ENCODE measurements around the gene MAP3K12. TPM values are rescaled to one million over a fixed set of nuclear protein-coding genes. Genes with fewer than 3 reads are reported as not detected.

Gene MAP3K12
- total and polyA plus RNA-seq, 2 experiments from 2014 or later = 10.0 to 16.0 TPM

DNA sequence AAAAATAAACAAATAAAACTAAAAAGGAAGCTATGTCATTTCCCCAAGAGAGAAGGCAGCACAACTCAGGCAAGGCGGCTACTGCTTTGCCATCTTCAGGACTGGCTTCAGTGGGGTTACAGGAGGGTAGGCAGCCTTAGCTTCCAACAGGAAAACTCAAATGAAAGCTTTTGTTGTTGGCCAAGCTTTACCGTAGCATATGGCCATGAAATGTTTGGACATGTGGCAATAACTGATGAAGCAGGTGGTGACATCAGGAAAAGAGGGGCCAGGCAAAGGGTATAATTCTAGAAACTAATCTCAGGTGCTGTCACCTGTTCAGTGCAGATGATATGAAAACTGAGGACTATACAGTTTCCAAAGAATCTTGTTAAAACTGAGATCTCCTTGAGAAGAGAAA, 30.8 kb upstream of the MAP3K12 start:
- H3K79me2 ChIP-seq = no peaks in the 10 kb centered on the region
- DNase-seq (ENCODE audit: low spot score) = no peak
- peaks cover 5% of the 10 kb centered on the region for H3K36me3 ChIP-seq (replicated peaks; ENCODE audit: insufficient read depth, low read depth)
- 90% methylated on average over 2 of the region's 2 CpGs for WGBS (ENCODE audit: low lambda C conversion rate, missing lambda C conversion rate)
- no peaks in the 10 kb centered on the region for H3K27me3 ChIP-seq
- no peaks in the 10 kb centered on the region for H3K9me2 ChIP-seq (replicated peaks; ENCODE audit: insufficient read depth)
- no peak overlapping the region for H3K27ac ChIP-seq
- H3K4me1 ChIP-seq (ENCODE audit: insufficient read depth) = no peaks in the 10 kb centered on the region
- no peak overlapping the region for H2AFZ ChIP-seq
- H3K9me3 ChIP-seq (ENCODE audit: low read depth) = no peaks in the 10 kb centered on the region
- no peak for TF ChIP-seq EZH2phosphoT487 (IDR thresholded peaks at IDR 0.05; ENCODE audit: low read depth, severe bottlenecking, unreplicated experiment)
- no peak for TF ChIP-seq EZH2 (IDR thresholded peaks at IDR 0.05; ENCODE audit: borderline replicate concordance)
- no peak for TF ChIP-seq CTCF (IDR thresholded peaks at IDR 0.05; ENCODE audit: poor library complexity)
- no peak overlapping the region for H3K4me2 ChIP-seq
- no peak overlapping the region for H3K4me3 ChIP-seq
- H4K20me1 ChIP-seq (ENCODE audit: insufficient read depth, poor library complexity, severe bottlenecking) = no peaks in the 10 kb centered on the region

DNA sequence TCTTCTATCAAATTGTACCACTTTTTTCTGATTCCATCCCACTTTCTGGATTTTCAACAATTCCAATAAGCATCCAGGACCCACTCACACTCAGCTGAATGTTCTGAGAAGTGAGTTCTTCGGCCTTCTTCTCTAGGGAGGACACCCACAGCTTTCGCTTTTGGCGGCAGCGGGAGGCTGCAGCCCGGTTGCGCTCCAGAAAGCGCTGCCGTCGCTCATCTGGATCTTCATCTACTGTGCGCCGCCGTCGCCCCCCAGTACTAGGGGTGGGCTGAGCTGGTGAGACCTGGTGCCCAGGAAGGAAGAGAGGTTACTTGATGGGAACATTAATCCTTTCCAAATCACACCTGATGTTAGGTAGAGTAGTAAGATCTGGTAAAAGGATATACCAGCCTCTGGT, 25.2 kb upstream of the MAP3K12 start:
- Histone ChIP-seq H3K4me1 (ENCODE audit: insufficient read depth) (no peaks in the 10 kb centered on the region), H3K27me3 (no peaks in the 10 kb centered on the region), H3K9me2 (replicated peaks; ENCODE audit: insufficient read depth) (no peaks in the 10 kb centered on the region), H3K36me3 (replicated peaks; ENCODE audit: insufficient read depth, low read depth) (no peaks in the 10 kb centered on the region), H3K79me2 (no peaks in the 10 kb centered on the region), H4K20me1 (ENCODE audit: insufficient read depth, poor library complexity, severe bottlenecking) (no peaks in the 10 kb centered on the region), H3K27ac (no peak overlapping the region), H3K4me2 (no peak overlapping the region), H3K4me3 (no peak overlapping the region), H3K9me3 (ENCODE audit: low read depth) (no peaks in the 10 kb centered on the region), H2AFZ (no peak overlapping the region)
- DNase-seq (ENCODE audit: low spot score) = no peak
- no peak for TF ChIP-seq EZH2phosphoT487 (IDR thresholded peaks at IDR 0.05; ENCODE audit: low read depth, severe bottlenecking, unreplicated experiment)
- TF ChIP-seq CTCF (IDR thresholded peaks at IDR 0.05; ENCODE audit: poor library complexity) = no peak
- TF ChIP-seq EZH2 (IDR thresholded peaks at IDR 0.05; ENCODE audit: borderline replicate concordance) = no peak
- 100% methylated on average over 13 of the region's 13 CpGs for WGBS (ENCODE audit: low lambda C conversion rate, missing lambda C conversion rate)

DNA sequence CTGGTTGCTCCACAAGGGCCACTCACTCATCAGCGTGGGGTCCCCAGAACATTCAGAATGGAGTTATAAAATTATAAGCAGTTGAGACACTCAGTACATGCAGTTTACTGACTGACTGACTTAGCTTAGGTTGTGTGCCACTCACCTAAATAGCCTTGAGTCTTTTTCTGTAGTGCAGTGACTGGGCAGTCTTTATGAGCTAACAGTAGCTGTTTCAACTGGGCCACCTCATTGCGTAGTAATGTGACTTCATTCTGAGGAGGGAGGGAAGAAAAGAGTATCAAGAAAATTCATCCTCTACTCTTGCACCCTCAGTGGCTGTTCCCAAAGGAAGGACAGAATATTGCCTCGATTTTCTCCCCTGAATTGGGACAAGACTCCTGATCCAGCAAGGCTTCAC, 23.9 kb upstream of the MAP3K12 start:
- TF ChIP-seq EZH2phosphoT487 (IDR thresholded peaks at IDR 0.05; ENCODE audit: low read depth, severe bottlenecking, unreplicated experiment) = no peak
- TF ChIP-seq EZH2 (IDR thresholded peaks at IDR 0.05; ENCODE audit: borderline replicate concordance) = no peak
- WGBS (ENCODE audit: low lambda C conversion rate, missing lambda C conversion rate) = 97% methylated on average over 3 of the region's 3 CpGs
- no peaks in the 10 kb centered on the region for H3K36me3 ChIP-seq (replicated peaks; ENCODE audit: insufficient read depth, low read depth)

DNA sequence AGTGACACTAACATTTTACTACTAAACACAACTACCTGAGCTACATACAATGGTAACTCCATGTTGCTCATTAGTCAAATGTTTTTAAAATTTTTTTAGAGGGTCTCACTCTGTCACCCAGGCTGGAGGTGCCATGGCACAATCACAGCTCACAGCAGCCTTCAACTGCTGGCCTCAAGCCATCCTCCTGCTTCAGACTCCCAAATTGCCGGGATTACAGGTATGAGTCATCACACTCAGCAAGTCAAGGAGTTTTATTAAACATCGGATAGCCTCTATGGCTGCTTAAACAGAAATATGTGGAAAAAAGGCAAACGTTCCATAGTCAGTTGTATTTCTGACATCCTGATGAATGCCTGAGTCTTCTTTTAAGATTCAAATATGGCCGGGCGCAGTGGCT, 19.1 kb upstream of the MAP3K12 start:
- Histone ChIP-seq H3K9me2 (replicated peaks; ENCODE audit: insufficient read depth) (no peaks in the 10 kb centered on the region), H3K36me3 (replicated peaks; ENCODE audit: insufficient read depth, low read depth) (no peaks in the 10 kb centered on the region), H3K27ac (no peak overlapping the region), H3K4me2 (no peak overlapping the region), H2AFZ (no peak overlapping the region), H3K4me1 (ENCODE audit: insufficient read depth) (no peaks in the 10 kb centered on the region), H3K27me3 (no peaks in the 10 kb centered on the region), H3K79me2 (no peaks in the 10 kb centered on the region), H3K4me3 (no peak overlapping the region), H4K20me1 (ENCODE audit: insufficient read depth, poor library complexity, severe bottlenecking) (no peaks in the 10 kb centered on the region), H3K9me3 (ENCODE audit: low read depth) (no peaks in the 10 kb centered on the region)
- WGBS (ENCODE audit: low lambda C conversion rate, missing lambda C conversion rate) = 91% methylated on average over 5 of the region's 5 CpGs
- no peak for DNase-seq (ENCODE audit: low spot score)
- TF ChIP-seq EZH2 (IDR thresholded peaks at IDR 0.05; ENCODE audit: borderline replicate concordance) (no peak), CTCF (IDR thresholded peaks at IDR 0.05; ENCODE audit: poor library complexity) (no peak), EZH2phosphoT487 (IDR thresholded peaks at IDR 0.05; ENCODE audit: low read depth, severe bottlenecking, unreplicated experiment) (no peak)

More for the DNA sequence above, 23.9 kb upstream of the MAP3K12 start:
- no peak overlapping the region for H2AFZ ChIP-seq
- no peak overlapping the region for H3K27ac ChIP-seq
- H3K4me2 ChIP-seq = no peak overlapping the region
- H3K4me3 ChIP-seq = no peak overlapping the region
- no peak for DNase-seq (ENCODE audit: low spot score)
- no peaks in the 10 kb centered on the region for H3K9me2 ChIP-seq (replicated peaks; ENCODE audit: insufficient read depth)
- H3K79me2 ChIP-seq = no peaks in the 10 kb centered on the region
- no peaks in the 10 kb centered on the region for H3K27me3 ChIP-seq
- H3K9me3 ChIP-seq (ENCODE audit: low read depth) = no peaks in the 10 kb centered on the region
- no peaks in the 10 kb centered on the region for H3K4me1 ChIP-seq (ENCODE audit: insufficient read depth)
- no peaks in the 10 kb centered on the region for H4K20me1 ChIP-seq (ENCODE audit: insufficient read depth, poor library complexity, severe bottlenecking)

Measured in hepatocyte (in vitro differentiated cells).